PC-3 (cell line): ENCODE measurements around the gene MYLK.

Experiments
- CTCF ChIP-seq: fragments of 300-600 bp; sonication (generic); conservative IDR thresholded peaks from 2 replicates; pipeline ENCODE4 v1.5.1; 2017; ENCODE audit warnings: antibody characterized with exemption, low read depth, mild to moderate bottlenecking, low read length
- EZH2 ChIP-seq: fragments of 300-600 bp; sonication (generic); IDR thresholded peaks from one replicate; pipeline ENCODE4 v1.6.1; 2017; ENCODE audit warnings: antibody characterized with exemption, mild to moderate bottlenecking, low read length; ENCODE audit not compliant: unreplicated experiment

- no peak; the same call in 1 of the 2 replicates for TF ChIP-seq CTCF
- no peak for TF ChIP-seq EZH2
Measured at GRCh38 chr3:123750659-123751420, 133.3 kb downstream of the MYLK start.
